GM18909 (cell line): Measurements from ENCODE around the gene PITPNM3.
"Not testable (repeated sequence)": the region's sequence is repeated elsewhere in the genome, so short reads cannot be mapped to it uniquely, and the experiment has no call there.

ENCODE experiments used
- ATAC-seq: cut with Tn5 transposase; IDR thresholded peaks from one replicate; pipeline ENCODE4 v1.9.1; 2021; ENCODE audit warnings: mild to moderate bottlenecking; ENCODE audit not compliant: unreplicated experiment, poor library complexity

Gene PITPNM3

DNA sequence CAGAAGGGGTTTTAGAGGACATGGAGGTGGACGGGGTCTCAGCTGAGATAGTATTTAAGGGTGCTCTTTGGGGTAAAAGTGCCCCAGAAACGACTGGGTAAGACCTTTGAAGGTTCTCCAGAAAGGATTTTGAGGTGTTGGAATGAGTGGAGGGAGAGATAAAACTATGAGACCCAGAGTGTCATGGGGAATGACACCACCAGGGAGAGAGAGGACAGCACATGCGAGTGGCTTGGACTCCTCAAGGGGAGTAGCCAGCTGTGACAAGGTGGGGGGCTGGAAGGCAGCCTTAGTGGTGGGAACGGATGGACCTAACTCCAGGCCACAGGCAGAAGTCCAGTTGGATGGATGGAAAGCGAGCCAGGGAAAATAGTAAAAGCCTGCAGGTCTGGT, 19.2 kb upstream of the PITPNM3 start:
- no peak for ATAC-seq

GRCh38 chr17:6574687-6575595, 18.6 kb upstream of the PITPNM3 start:
- ATAC-seq: peak; percentile 57

- ATAC-seq: no peak
Observed at GRCh38 chr17:6573982-6574686, 17.8 kb upstream of the PITPNM3 start.

- ATAC-seq: not testable (repeated sequence)
Observed at GRCh38 chr17:6573495-6573894, 17.1 kb upstream of the PITPNM3 start.

DNA sequence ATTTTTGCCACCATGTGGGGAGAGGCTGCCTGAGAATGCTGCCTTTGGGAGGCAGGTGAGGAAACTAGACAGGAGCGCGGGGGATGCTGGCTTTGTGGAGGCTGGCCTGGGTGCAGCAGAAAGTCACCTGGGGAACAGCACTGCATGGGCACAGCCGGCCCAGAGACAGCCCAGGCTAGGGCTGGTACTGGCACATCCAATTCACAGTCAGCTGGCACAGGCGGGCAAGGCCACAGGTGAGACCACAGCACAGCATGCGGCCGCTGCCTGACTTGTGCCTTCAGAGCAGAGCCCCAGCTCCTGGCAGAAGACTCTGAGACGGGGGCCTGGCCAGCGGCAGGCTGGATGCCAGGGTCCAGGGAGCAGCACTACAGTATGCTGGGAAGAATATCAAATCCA, 16.6 kb upstream of the PITPNM3 start:
- no peak for ATAC-seq

DNA sequence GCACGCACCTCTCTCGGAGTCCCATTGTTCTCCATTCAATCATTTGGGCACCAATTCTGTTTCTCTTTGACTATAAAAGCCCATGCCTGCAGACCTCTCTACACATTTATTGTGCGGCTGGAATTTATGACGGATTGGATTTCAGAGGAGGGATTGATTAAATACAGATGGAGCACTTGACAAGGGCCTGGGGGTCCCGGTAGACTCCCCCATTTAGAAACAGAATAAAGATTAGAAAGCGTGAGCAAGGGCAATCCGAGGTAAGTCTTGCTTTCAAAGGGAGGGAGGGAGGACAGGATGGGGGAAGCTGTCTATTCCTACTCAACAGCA, 15.1 kb upstream of the PITPNM3 start:
- no peak for ATAC-seq

- ATAC-seq: no peak
Observed at GRCh38 chr17:6570731-6571451, 14.5 kb upstream of the PITPNM3 start.

DNA sequence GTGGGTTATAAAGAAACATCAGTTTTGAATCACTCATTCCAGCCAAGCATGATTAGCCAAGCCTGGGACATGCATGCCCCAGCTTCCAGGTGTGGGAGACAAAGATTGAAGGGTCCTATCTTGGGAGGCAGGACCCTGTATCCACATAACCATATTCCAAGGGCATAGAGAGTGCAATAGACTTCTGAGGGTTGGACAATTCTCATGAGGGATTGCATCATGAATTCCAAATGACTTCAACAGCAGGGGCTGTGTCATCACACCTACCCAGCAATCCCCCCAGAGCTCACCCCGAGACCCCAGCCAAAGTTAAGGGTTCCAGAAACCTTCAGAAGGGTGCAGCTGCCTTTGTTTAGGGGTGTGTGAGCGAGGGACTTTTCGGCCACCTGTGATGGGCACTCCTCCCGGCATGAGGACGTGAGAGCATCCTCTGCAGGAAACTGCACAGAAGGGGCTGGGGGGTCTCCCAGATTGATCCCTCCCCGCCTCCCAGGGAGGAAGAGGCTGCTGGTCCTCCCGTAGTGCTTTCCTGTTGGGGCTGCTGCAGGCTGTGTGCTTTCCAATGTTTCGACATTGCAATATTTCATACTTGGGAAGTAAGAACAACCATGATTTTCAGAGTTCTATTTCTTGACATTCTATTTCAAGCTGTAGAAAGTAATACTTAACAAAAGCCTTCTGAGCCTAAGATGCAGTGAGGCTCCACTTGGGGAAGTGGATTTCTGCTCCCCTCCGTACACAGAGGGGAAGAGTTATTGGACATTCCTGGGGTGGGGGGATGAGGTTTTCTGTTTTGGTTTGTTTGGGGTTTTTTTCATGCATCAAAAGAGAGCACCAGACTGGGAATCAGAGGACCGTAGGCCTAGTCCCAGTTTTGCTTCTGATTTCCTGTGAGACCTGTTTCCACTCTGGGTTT, 13.3 kb upstream of the PITPNM3 start:
- no peak for ATAC-seq

GRCh38 chr17:6568184-6568758, 11.9 kb upstream of the PITPNM3 start:
- no peak for ATAC-seq

DNA sequence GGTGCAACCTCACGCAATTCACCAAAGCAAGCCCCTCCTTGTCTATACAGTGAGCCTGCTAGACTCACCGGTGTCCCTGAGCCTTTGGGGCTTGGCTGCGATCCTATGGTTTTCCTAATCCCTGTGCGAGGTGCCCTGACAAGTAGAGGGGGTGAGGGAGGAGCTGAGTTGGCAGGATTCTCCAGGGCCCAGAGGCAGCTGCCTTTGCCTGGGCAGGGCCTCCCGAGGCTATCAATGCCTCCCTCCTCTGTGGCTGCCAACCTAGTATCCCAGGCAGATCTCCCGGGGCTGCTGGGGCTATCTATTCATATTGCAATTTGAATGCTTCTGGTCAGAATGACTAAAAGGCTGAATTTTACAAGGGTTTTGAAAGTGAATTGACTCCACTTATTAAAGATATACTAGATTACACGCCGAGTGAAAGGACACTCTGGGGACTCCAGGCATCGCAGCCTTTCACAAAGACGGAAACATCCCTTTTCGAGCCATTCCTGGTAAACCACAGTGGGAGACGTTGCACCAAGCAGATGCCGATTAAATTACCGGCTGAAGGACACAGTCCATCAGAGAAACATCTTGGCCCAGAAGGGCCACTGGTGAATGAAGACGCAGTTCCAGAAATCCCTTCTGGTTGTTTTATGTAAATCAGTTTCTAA, 11.3 kb upstream of the PITPNM3 start:
- no peak for ATAC-seq

- ATAC-seq: no peak
Observed at GRCh38 chr17:6561446-6561845, 5.1 kb upstream of the PITPNM3 start.

DNA sequence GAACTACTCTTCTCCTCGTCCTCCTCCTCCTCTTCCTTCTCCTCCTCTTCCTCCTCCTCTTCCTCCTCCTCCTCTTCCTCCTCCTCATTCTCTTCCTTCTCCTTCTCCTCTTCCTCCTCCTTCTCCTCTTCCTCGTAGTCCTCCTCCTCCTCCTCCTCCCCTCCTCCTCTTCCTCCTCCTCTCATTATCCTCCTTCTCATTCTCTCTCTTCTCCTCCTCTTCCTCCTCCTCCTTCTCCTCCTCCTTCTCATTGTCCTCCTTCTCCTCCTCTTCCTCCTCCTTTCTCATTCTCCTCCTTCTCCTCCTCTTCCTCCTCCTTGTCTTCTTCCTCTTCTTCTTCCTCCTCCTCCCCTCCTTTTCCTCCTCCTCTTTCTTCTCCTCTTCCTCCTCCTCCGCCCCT, 4.1 kb upstream of the PITPNM3 start:
- ATAC-seq: no peak

- ATAC-seq: no peak
Observed at GRCh38 chr17:6559753-6560215, 3.4 kb upstream of the PITPNM3 start.

DNA sequence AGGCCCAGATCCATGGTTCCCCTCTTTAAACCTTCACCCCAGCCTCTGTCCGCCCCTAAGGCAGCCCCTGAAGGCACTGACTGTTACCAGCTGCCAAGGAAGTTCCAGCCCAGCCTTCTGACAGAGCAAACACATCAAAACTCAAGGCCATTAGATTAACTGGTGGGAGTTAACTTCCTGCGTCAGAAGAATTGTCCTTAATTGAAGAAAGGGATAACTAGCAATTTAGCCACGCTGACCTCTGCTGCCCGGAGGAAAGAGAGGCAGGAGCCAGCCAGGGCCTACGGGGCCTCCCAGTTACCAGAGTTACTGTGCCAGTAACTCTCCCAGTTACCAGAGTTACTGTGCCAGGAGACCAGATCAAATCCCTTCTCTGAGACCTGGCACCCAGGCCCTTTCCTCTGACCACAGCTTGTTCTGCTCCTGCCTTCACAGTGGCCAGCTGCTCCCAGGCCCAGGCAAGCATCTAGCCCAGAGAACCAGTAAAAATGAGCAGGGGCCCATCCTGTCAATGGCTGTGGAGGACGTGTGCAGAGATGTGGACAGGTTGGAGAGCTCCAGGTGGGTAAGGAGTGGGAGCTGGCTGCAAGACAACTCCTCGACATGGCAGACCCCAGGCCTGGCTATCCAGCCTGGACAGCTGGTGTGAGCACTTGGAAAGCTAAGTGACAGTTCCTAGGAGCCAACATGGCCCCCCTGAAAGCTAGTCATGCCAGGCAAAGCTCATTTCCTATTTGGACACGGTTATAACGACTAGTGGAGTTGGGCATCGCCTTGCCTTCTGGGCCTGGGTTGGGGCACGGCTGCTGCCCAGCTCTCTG, 2.8 kb upstream of the PITPNM3 start:
- ATAC-seq: no peak

- no peak for ATAC-seq
Observed at GRCh38 chr17:6558276-6558675, 1.9 kb upstream of the PITPNM3 start.

DNA sequence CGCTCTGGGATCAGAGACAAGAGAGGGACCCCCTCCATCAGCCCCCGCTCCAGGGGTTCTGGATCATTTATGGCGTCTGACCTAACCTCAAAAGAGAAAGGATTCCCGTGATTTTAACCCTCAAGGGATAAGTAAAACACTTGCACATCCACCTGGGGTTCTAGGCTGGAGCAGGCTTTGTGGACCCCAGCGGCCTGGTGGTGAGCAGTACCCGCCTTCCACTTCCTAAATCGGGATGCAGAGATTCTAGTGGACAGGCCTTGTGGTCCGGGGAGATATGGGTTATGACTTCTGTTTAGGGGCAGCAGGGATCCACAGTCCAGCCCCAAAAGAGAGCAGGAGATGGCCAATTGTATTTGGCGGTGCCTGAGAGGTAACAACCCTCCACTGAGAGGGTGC, 684 bp upstream of the PITPNM3 start:
- ATAC-seq: no peak

GRCh38 chr17:6555331-6556120, 829 bp downstream of the PITPNM3 start:
- ATAC-seq: no peak
